ENCODE results near the gene ZNF608. TPM values are rescaled to one million over a fixed set of nuclear protein-coding genes. Genes with fewer than 3 reads are reported as not detected.

The ZNF608 gene
- total RNA-seq, 1 experiment from 2014 or later = 7.3 TPM

- no TSS peak for BruUV-seq (replicated peaks)
- Mint-ChIP-seq H3K27ac (ENCODE audit: unreplicated experiment) (no peak overlapping the region), H3K9me3 (ENCODE audit: low read depth, unreplicated experiment) (no peaks in the 10 kb centered on the region), H3K4me3 (ENCODE audit: low read depth, unreplicated experiment) (no peak overlapping the region), H3K27me3 (ENCODE audit: unreplicated experiment) (no peaks in the 10 kb centered on the region), H3K36me3 (ENCODE audit: insufficient read depth, unreplicated experiment) (peaks cover 7% of the 10 kb centered on the region), H3K4me1 (ENCODE audit: low read depth, unreplicated experiment) (peaks cover 32% of the 10 kb centered on the region)
- no peak for TF ChIP-seq CTCF (IDR thresholded peaks at IDR 0.05; ENCODE audit: unreplicated experiment)
- CTCF ChIA-PET = interaction anchor here (1.3 kb wide), 1 partner anchor 42 kb away, joined by 9 read pairs; no protein-coding TSS in a partner anchor
- no peak for DNase-seq
- intact Hi-C loops (cut with micrococcal nuclease; ENCODE audit: unreplicated experiment) = loop anchor here (2.0 to 5.0 kb wide), 2 partner anchors 42 to 128 kb away; no protein-coding TSS in a partner anchor
Observed at GRCh38 chr5:124790301-124790894, 44.0 kb upstream of the ZNF608 start.

- peaks cover 32% of the 10 kb centered on the region for H3K4me1 Mint-ChIP-seq (ENCODE audit: low read depth, unreplicated experiment)
- DNase-seq = no peak
- BruUV-seq (replicated peaks) = no TSS peak
- CTCF ChIA-PET = no interaction called here
- H3K4me3 Mint-ChIP-seq (ENCODE audit: low read depth, unreplicated experiment) = no peak overlapping the region
- H3K27ac Mint-ChIP-seq (ENCODE audit: unreplicated experiment) = no peak overlapping the region
- no peaks in the 10 kb centered on the region for H3K9me3 Mint-ChIP-seq (ENCODE audit: low read depth, unreplicated experiment)
- intact Hi-C loops (cut with micrococcal nuclease; ENCODE audit: unreplicated experiment) = no loop called here
- TF ChIP-seq CTCF (IDR thresholded peaks at IDR 0.05; ENCODE audit: unreplicated experiment) = no peak
- peaks cover 7% of the 10 kb centered on the region for H3K36me3 Mint-ChIP-seq (ENCODE audit: insufficient read depth, unreplicated experiment)
- H3K27me3 Mint-ChIP-seq (ENCODE audit: unreplicated experiment) = no peaks in the 10 kb centered on the region
Observed at GRCh38 chr5:124789104-124789605, 42.7 kb upstream of the ZNF608 start.

GRCh38 chr5:124783794-124784193 lies 37.4 kb upstream of the ZNF608 start:
- TF ChIP-seq CTCF (IDR thresholded peaks at IDR 0.05; ENCODE audit: unreplicated experiment) = no peak
- H3K9me3 Mint-ChIP-seq (ENCODE audit: low read depth, unreplicated experiment) = peaks cover 3% of the 10 kb centered on the region
- no peak for DNase-seq
- no peak overlapping the region for H3K4me3 Mint-ChIP-seq (ENCODE audit: low read depth, unreplicated experiment)
- no TSS peak for BruUV-seq (replicated peaks)
- H3K4me1 Mint-ChIP-seq (ENCODE audit: low read depth, unreplicated experiment) = no peaks in the 10 kb centered on the region
- intact Hi-C loops (cut with micrococcal nuclease; ENCODE audit: unreplicated experiment) = no loop called here
- CTCF ChIA-PET = no interaction called here
- no peaks in the 10 kb centered on the region for H3K36me3 Mint-ChIP-seq (ENCODE audit: insufficient read depth, unreplicated experiment)
- H3K27me3 Mint-ChIP-seq (ENCODE audit: unreplicated experiment) = no peaks in the 10 kb centered on the region
- no peak overlapping the region for H3K27ac Mint-ChIP-seq (ENCODE audit: unreplicated experiment)

GRCh38 chr5:124783285-124783684 lies 36.8 kb upstream of the ZNF608 start:
- peaks cover 3% of the 10 kb centered on the region for H3K9me3 Mint-ChIP-seq (ENCODE audit: low read depth, unreplicated experiment)
- no TSS peak for BruUV-seq (replicated peaks)
- H3K4me3 Mint-ChIP-seq (ENCODE audit: low read depth, unreplicated experiment) = no peak overlapping the region
- H3K27me3 Mint-ChIP-seq (ENCODE audit: unreplicated experiment) = no peaks in the 10 kb centered on the region
- DNase-seq = no peak
- intact Hi-C loops (cut with micrococcal nuclease; ENCODE audit: unreplicated experiment) = no loop called here
- H3K36me3 Mint-ChIP-seq (ENCODE audit: insufficient read depth, unreplicated experiment) = no peaks in the 10 kb centered on the region
- no peak overlapping the region for H3K27ac Mint-ChIP-seq (ENCODE audit: unreplicated experiment)
- no peak for TF ChIP-seq CTCF (IDR thresholded peaks at IDR 0.05; ENCODE audit: unreplicated experiment)
- H3K4me1 Mint-ChIP-seq (ENCODE audit: low read depth, unreplicated experiment) = no peaks in the 10 kb centered on the region
- CTCF ChIA-PET = no interaction called here

Data from Calu3 (cell line).